Measurements from ENCODE around the gene ACAP1. TPM values are rescaled to one million over a fixed set of nuclear protein-coding genes. Genes with fewer than 3 reads are reported as not detected.

Gene ACAP1
- total RNA-seq, 1 experiment from 2014 or later = 8.8 TPM

- H2AFZ ChIP-seq (ENCODE audit: low read depth, low read length, poor library complexity, severe bottlenecking) = no peak overlapping the region
- no TSS peak for BruUV-seq (replicated peaks)
- H3K27me3 ChIP-seq (ENCODE audit: insufficient read depth, low read length) = no peaks in the 10 kb centered on the region
- DNase-seq (ENCODE audit: low read depth, low spot score) (no peak), ATAC-seq (no peak)
- H3K9ac ChIP-seq (ENCODE audit: low read length) = no peak overlapping the region
- no peaks in the 10 kb centered on the region for H3K9me3 ChIP-seq (ENCODE audit: control insufficient read depth in 1 of 2, insufficient read depth in 1 of 2, low read depth in 1 of 2, low read length in 2 of 2)
- CTCF ChIA-PET = no interaction called here
- no peak overlapping the region for H3K4me3 ChIP-seq (replicated peaks in 1 of 2; ENCODE audit: low read depth in 1 of 2, low read length in 2 of 2)
- intact Hi-C loops (cut with micrococcal nuclease) = no loop called here
- peaks cover 17 to 41% of the 10 kb centered on the region in 2 experiments; a peak in 3 of 4 replicates for H3K4me1 ChIP-seq (ENCODE audit: control insufficient read depth in 1 of 2, insufficient read depth in 2 of 2, low read length in 2 of 2)
- RAD21 ChIA-PET (ENCODE audit: low non-redundant PET in 1 of 2, low total read pairs in 2 of 2, uncharacterized antibody in 2 of 2, unreplicated experiment in 2 of 2) = no interaction called here
- no peak overlapping the region for H3K27ac ChIP-seq (ENCODE audit: low read depth, low read length)
- no peaks in the 10 kb centered on the region for H3K36me3 ChIP-seq (ENCODE audit: control insufficient read depth in 1 of 2, insufficient read depth in 2 of 2, low read length in 2 of 2)
- H3K4me2 ChIP-seq (ENCODE audit: low read length) = no peak overlapping the region
- no peaks in the 10 kb centered on the region for H4K20me1 ChIP-seq (ENCODE audit: insufficient read depth)
- POLR2A ChIA-PET = no interaction called here
- no peak for TF ChIP-seq ATF3 (IDR thresholded peaks at IDR 0.05)
- TF ChIP-seq TCF7L2 (IDR thresholded peaks at IDR 0.05; ENCODE audit: borderline replicate concordance, extremely low read depth, insufficient read depth, insufficient read length) = no peak
- TF ChIP-seq EZH2 (IDR thresholded peaks at IDR 0.05) = no peak
- TF ChIP-seq, protein P1, sequence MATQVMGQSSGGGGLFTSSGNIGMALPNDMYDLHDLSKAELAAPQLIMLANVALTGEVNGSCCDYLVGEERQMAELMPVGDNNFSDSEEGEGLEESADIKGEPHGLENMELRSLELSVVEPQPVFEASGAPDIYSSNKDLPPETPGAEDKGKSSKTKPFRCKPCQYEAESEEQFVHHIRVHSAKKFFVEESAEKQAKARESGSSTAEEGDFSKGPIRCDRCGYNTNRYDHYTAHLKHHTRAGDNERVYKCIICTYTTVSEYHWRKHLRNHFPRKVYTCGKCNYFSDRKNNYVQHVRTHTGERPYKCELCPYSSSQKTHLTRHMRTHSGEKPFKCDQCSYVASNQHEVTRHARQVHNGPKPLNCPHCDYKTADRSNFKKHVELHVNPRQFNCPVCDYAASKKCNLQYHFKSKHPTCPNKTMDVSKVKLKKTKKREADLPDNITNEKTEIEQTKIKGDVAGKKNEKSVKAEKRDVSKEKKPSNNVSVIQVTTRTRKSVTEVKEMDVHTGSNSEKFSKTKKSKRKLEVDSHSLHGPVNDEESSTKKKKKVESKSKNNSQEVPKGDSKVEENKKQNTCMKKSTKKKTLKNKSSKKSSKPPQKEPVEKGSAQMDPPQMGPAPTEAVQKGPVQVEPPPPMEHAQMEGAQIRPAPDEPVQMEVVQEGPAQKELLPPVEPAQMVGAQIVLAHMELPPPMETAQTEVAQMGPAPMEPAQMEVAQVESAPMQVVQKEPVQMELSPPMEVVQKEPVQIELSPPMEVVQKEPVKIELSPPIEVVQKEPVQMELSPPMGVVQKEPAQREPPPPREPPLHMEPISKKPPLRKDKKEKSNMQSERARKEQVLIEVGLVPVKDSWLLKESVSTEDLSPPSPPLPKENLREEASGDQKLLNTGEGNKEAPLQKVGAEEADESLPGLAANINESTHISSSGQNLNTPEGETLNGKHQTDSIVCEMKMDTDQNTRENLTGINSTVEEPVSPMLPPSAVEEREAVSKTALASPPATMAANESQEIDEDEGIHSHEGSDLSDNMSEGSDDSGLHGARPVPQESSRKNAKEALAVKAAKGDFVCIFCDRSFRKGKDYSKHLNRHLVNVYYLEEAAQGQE (IDR thresholded peaks at IDR 0.05; ENCODE audit: low read depth) = no peak
- TF ChIP-seq ZFX (IDR thresholded peaks at IDR 0.05) = no peak
- no peak for TF ChIP-seq ELF1 (IDR thresholded peaks at IDR 0.05; ENCODE audit: borderline replicate concordance, low read depth)
- TF ChIP-seq CBX3 (IDR thresholded peaks at IDR 0.05; ENCODE audit: low read depth) = no peak
- no peak for TF ChIP-seq SIN3A (IDR thresholded peaks at IDR 0.05; ENCODE audit: low read depth)
- TF ChIP-seq CEBPB (IDR thresholded peaks at IDR 0.05; ENCODE audit: low read depth) = no peak
- no peak for TF ChIP-seq CTCF (IDR thresholded peaks at IDR 0.05 in 2 of 3, conservative IDR thresholded peaks at IDR 0.05 in 1 of 3; ENCODE audit: borderline replicate concordance in 1 of 3, insufficient read depth in 1 of 3, low read depth in 2 of 3, low read length in 2 of 3)
- no peak for TF ChIP-seq POLR2AphosphoS5 (IDR thresholded peaks at IDR 0.05; ENCODE audit: low read depth, low read length)
- no peak for TF ChIP-seq EZH2phosphoT487 (IDR thresholded peaks at IDR 0.05; ENCODE audit: borderline replicate concordance)
- TF ChIP-seq ZNF274 (IDR thresholded peaks at IDR 0.05; ENCODE audit: low read depth, low read length) = no peak
- TF ChIP-seq EGR1 (IDR thresholded peaks at IDR 0.05; ENCODE audit: low read depth) = no peak
- no peak for TF ChIP-seq SRF (IDR thresholded peaks at IDR 0.05; ENCODE audit: low read depth)
- no peak for TF ChIP-seq ZBTB33 (IDR thresholded peaks at IDR 0.05; ENCODE audit: extremely low read depth, insufficient replicate concordance, low read length)
- TF ChIP-seq YY1 (IDR thresholded peaks at IDR 0.05; ENCODE audit: extremely low read depth, insufficient replicate concordance, low read depth, low read length) = no peak
- TF ChIP-seq POLR2A (IDR thresholded peaks at IDR 0.05; ENCODE audit: borderline replicate concordance, extremely low read depth, insufficient read depth, insufficient read length) = no peak
- TF ChIP-seq SP1 (IDR thresholded peaks at IDR 0.05; ENCODE audit: low read depth) = no peak
- H3K79me2 ChIP-seq (ENCODE audit: insufficient read depth, low read length) = no peaks in the 10 kb centered on the region
- no peaks in the 10 kb centered on the region for H3K9me2 ChIP-seq (ENCODE audit: insufficient read depth)
These were observed 43.6 kb upstream of the ACAP1 start for GRCh38 chr17:7292729-7293128.

Data from HCT116 (cell line).